ENCODE measurements around the gene MAP3K12.
"Not testable (repeated sequence)": the region's sequence is repeated elsewhere in the genome, so short reads cannot be mapped to it uniquely, and the experiment has no call there.

The MAP3K12 gene

GRCh38 chr12:53493610-53494391 is 5.5 kb downstream of the MAP3K12 start:
- DNase-seq (ENCODE audit: low read depth in 3 of 3): no peak

GRCh38 chr12:53492830-53493609 is 6.2 kb downstream of the MAP3K12 start:
- DNase-seq (ENCODE audit: low read depth in 3 of 3): peak; percentile 71 to 84 (median 72)

- no peak for DNase-seq (ENCODE audit: low read depth in 3 of 3)
These were observed 7.1 kb downstream of the MAP3K12 start for GRCh38 chr12:53492188-53492587.

- no peak for DNase-seq (ENCODE audit: low read depth in 3 of 3)
These were observed 9.9 kb downstream of the MAP3K12 start for GRCh38 chr12:53489242-53489864.

GRCh38 chr12:53486736-53487487 is 12.3 kb downstream of the MAP3K12 start:
- DNase-seq (ENCODE audit: low read depth in 3 of 3): no peak

GRCh38 chr12:53485955-53486735 is 13.1 kb downstream of the MAP3K12 start:
- no peak for DNase-seq (ENCODE audit: low read depth in 3 of 3)

GRCh38 chr12:53484686-53485575 is 14.3 kb downstream of the MAP3K12 start:
- DNase-seq (ENCODE audit: low read depth in 3 of 3): no peak

GRCh38 chr12:53483979-53484377 is 15.3 kb downstream of the MAP3K12 start:
- DNase-seq (ENCODE audit: low read depth in 3 of 3): no peak

GRCh38 chr12:53483225-53483978 is 15.9 kb downstream of the MAP3K12 start:
- DNase-seq (ENCODE audit: low read depth in 3 of 3): no peak

- DNase-seq (ENCODE audit: low read depth in 3 of 3): no peak
These were observed 16.6 kb downstream of the MAP3K12 start for GRCh38 chr12:53482626-53483168.

GRCh38 chr12:53481939-53482586 is 17.2 kb downstream of the MAP3K12 start:
- DNase-seq (ENCODE audit: low read depth in 3 of 3): no peak

GRCh38 chr12:53481458-53481857 is 17.8 kb downstream of the MAP3K12 start:
- DNase-seq (ENCODE audit: low read depth in 3 of 3): not testable (repeated sequence)

- no peak for DNase-seq (ENCODE audit: low read depth in 3 of 3)
These were observed 18.5 kb downstream of the MAP3K12 start for GRCh38 chr12:53480491-53481442.

GRCh38 chr12:53479331-53479730 is 19.9 kb downstream of the MAP3K12 start:
- no peak for DNase-seq (ENCODE audit: low read depth in 3 of 3)

GRCh38 chr12:53478865-53479264 is 20.4 kb downstream of the MAP3K12 start:
- DNase-seq (ENCODE audit: low read depth in 3 of 3): no peak

- no peak for DNase-seq (ENCODE audit: low read depth in 3 of 3)
These were observed 22.5 kb downstream of the MAP3K12 start for GRCh38 chr12:53476769-53477209.

GRCh38 chr12:53474819-53475218 is 24.4 kb downstream of the MAP3K12 start:
- no peak for DNase-seq (ENCODE audit: low read depth in 3 of 3)
